ENCODE results near the gene ADGRG1. TPM values are rescaled to one million over a fixed set of nuclear protein-coding genes. Genes with fewer than 3 reads are reported as not detected.

ADGRG1 gene
- polyA plus RNA-seq, 5 donors = 14.9 to 20.2 (median 18.6) TPM

- no peak for DNase-seq
These were observed 24.3 kb upstream of the ADGRG1 start for GRCh38 chr16:57604177-57604576.

- no peak for DNase-seq
These were observed 22.1 kb upstream of the ADGRG1 start for GRCh38 chr16:57606147-57606846.

GRCh38 chr16:57606847-57607501, 21.5 kb upstream of the ADGRG1 start:
- no peak for DNase-seq

- DNase-seq = no peak
These were observed 20.6 kb upstream of the ADGRG1 start for GRCh38 chr16:57607676-57608461.

GRCh38 chr16:57608462-57609113, 19.8 kb upstream of the ADGRG1 start:
- DNase-seq = no peak

GRCh38 chr16:57609541-57610401, 18.7 kb upstream of the ADGRG1 start:
- no peak for DNase-seq

DNA sequence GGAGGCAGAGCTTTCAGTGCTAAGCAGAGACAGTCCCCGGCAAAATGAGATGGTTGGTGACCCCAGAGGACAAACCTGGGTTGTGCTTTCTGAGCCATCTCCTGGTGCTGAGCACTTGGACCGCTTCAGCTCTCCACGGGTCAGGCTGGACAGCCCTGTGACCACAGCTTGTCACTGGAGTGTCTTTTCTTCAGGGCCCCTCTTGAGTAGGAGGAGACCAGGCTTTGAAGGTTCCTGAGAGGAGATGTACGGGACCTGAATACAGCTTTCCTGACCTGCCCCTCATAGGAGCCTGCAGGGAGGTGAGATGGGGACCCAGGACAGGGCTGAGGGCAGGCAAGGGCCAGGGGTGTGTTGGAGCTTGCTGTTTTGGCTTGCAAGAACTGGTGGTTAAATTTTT, 17.8 kb upstream of the ADGRG1 start:
- DNase-seq = no peak

DNA sequence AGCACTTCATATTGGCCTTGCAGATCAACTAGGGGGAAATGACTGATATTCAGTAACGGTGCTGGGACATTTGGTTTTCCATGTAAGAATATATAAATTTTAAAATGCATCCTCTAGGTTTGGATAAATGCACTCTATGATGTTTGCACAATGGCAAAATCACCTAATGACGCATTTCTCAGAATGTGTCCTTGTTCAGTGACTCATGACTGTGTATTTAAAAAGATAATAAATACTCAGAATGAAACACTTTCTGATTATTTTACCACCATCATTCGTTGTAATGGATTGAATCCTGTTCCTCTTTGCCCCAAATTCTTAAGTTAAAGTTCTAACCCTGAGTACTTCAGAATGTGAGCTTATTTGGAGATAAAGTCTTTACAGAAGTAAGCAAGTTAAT, 17.2 kb upstream of the ADGRG1 start:
- no peak for DNase-seq

GRCh38 chr16:57611706-57612105, 16.7 kb upstream of the ADGRG1 start:
- DNase-seq = no peak

DNA sequence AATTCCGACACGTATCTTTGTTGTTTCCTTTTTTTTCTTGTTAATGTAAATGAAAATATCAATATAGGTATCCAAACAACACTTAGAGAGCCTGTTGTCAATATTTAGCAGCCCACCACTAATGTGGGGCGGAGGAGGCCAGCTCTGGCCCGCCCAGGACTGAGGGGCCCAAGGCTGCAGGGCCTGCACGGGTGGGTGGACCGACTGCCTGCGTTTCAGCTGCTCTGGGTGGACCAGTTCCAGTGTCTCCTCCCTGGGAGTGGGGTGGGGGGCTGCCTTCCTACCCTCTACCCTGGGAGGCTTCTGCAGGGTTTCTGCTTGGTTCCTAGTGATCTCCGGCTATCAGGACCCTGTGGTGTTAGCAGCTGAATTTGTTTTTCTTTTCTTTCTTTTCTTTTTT, 15.9 kb upstream of the ADGRG1 start:
- no peak for DNase-seq

DNA sequence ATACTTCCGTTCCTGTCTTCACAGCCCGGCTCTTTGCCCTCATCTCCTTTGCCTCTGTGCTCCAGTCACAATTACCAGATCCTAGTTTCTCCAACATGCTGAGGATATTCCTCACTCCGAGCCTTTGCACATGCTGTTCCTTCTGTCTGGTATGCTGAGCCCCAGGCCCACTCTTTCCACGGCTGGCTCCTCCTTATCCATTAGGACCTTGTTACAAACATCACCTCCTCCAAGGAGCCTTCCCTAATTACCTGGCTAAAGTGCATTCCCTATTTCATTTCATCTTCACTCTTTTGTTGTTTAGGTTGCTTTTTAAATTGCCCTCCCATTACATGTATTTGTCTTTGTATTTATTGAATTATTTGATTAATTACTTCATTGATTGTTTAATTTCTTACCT, 14.9 kb upstream of the ADGRG1 start:
- no peak for DNase-seq

DNA sequence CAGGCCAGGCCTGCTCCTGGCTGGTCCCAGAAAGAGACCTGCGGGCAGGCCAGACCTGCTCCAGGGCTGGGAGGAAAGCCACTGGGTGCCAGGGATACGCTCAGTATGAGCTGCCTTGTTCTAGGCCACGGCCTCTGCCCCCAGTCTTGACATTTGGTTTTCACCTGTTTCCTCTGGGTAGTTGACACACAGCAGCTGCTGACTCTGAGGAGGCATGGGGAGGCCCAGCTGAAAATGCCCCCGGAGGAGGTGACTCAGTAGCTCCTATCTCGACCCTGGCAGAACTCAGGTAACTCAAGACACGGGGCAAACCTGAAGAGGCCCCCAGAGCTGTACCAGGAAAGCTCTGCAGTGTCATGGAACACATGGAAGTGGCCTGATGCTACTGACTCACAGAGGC, 13.9 kb upstream of the ADGRG1 start:
- DNase-seq = no peak

DNA sequence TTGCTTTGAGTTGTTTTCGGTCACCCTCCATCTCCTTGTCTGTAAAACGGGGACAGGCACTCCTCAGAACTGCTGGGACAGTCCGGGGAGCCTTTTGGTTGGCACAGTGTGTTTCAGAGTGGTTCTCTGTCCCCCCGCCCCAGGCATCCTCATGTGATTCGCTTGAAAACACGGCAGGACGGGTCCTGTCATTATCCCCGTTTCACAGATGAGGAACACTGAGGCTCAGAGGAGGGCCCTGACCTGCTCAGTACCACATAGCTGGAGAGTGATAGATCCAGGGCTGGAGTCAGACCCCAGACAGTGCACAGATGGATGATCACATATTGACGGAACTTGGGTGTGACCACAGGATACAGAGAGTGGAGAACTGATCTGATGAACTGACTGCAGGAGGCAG, 13.5 kb upstream of the ADGRG1 start:
- DNase-seq = no peak

DNA sequence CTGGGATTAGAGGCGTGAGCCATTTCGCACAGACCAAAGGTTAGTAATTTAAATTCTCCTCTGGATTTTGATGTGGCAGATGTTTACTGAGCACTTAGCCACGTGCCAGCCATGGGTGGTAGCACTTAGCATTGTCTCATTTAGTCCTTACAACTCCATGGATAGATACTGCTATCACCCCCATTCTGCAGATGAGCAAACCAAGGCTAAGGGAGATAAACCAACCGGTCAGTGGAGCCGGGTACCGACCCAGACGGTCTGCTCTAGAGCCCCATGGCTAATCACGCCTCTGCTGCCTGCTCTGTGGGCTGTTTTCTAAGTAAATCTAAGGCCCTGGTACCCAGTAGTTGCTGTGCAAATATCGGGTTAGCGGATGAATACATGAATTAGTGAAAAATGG, 12.6 kb upstream of the ADGRG1 start:
- no peak for DNase-seq

GRCh38 chr16:57616241-57616640, 12.2 kb upstream of the ADGRG1 start:
- DNase-seq = no peak

DNA sequence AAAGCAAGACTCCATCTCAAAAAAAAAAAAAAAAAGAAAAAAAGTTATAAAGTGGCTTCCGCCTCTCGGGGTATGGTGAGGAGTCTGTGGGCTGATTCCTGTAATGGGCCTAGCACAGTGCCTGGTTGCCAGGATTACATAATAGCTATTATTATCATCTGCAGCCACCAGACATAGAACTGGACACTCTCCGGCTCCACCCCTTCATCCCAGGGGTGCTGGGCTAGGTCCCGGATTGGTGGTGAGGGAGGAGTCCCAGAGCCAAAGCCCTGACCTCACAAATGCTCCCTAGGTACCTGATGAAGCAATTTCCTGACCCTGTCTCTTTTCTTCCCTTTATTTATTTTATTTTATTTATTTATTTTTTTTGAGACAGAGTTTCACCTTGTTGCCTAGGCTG, 11.6 kb upstream of the ADGRG1 start:
- no peak for DNase-seq

DNA sequence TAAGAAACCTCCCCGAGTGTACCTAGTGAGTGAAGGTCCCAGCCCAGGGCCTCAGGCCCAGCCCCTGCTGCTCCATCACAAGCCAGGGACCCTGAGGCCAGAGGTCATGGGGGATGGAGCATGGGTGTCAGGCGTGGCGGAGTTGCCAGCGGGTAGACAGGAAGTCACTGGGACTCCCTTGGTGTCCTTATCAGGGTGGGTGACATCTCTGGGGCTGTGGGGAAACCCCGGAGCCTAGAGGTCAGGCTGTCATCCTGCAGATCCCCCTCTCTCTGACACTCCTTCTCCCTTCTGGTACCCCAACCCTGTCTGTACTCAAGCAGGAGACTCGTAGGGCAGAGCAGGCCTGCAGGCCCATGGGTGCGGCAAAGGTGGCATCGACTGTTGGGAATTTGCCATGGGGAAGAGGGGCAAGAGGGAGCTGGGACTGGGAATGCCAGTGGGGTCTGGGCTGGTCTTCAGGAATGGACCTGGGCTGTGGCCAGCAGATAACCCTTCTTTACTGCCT, 10.8 kb upstream of the ADGRG1 start:
- no peak for DNase-seq

- no peak for DNase-seq
These were observed 9.9 kb upstream of the ADGRG1 start for GRCh38 chr16:57618296-57619132.

- no peak for DNase-seq
These were observed 9.3 kb upstream of the ADGRG1 start for GRCh38 chr16:57619133-57619605.

Measured in right lung (tissue), 5 donors.